Uterus (tissue), 4 donors: Measurements from ENCODE around the gene TCTA. TPM values are rescaled to one million over a fixed set of nuclear protein-coding genes. Genes with fewer than 3 reads are reported as not detected.
A peak's percentile ranks its signal among the peaks of the same experiment; 100 is the strongest.

Experiments used
- DNase-seq, 2 donors: peaks; one replicate each; pipeline ENCODE4 v3.0.0-alpha.2; 2019 to 2020
- H3K27ac ChIP-seq, 2 donors: fragments of 200-600 bp; sonication (generic); 1 replicate in 1 of 2; 2 replicates in 1 of 2; pipeline ENCODE4 v1.5.1; 2016 to 2018
- H3K27me3 ChIP-seq, 2 donors: fragments of 200-600 bp; sonication (generic); one replicate each; pipeline ENCODE4 v1.5.1; 2018 to 2019; ENCODE audit warnings: control low read depth in 1 of 2
- H3K36me3 ChIP-seq, 2 donors: fragments of 200-600 bp; sonication (generic); one replicate each; pipeline ENCODE4 v1.5.1; 2019; ENCODE audit warnings: control low read depth in 1 of 2
- H3K4me1 ChIP-seq, 2 donors: fragments of 200-600 bp; sonication (generic); one replicate each; pipeline ENCODE4 v1.5.1; 2018 to 2019; ENCODE audit warnings: control low read depth in 1 of 2
- H3K4me3 ChIP-seq, 2 donors: fragments of 200-600 bp; sonication (generic); 1 replicate in 1 of 2; 2 replicates in 1 of 2; pipeline ENCODE4 v1.5.1; 2018 to 2019; ENCODE audit warnings: mild to moderate bottlenecking in 1 of 2
- H3K9me3 ChIP-seq, 2 donors: fragments of 200-600 bp; sonication (generic); one replicate each; pipeline ENCODE4 v1.5.1; 2019; ENCODE audit warnings: control low read depth in 1 of 2
- POLR2A ChIP-seq, 2 donors: fragments of 450-650 bp; IDR thresholded peaks; one replicate each; pipeline ENCODE4 v1.6.1; 2016; ENCODE audit warnings: antibody characterized with exemption in 2 of 2, mild to moderate bottlenecking in 1 of 2, moderate library complexity in 1 of 2
- intact Hi-C: fragments of 100-400 bp; cut with DNase I; formaldehyde crosslinking; loops from one replicate; pipeline ENCODE4 v1.15.1; 2023; ENCODE audit warnings: low total_unique reads
- total RNA-seq, 4 donors: library from RNA; depleted of rRNA in 3 of 4; stranded (reverse); fragments of >200 nt in 3 of 4; gene quantifications; one replicate each; pipeline versions ENCODE4 v1.1.0 to v1.2.4, GENCODE V29; 2014 to 2023
- TF ChIP-seq, protein P1 (sequence below), 4 experiments: fragments of 200-600 bp in 2 of 4; fragments of 450-650 bp in 2 of 4; sonication (generic) in 2 of 4; IDR thresholded peaks; one replicate each; pipeline ENCODE4 v1.5.1; 2016 to 2019; ENCODE audit warnings: antibody characterized with exemption in 4 of 4, mild to moderate bottlenecking in 2 of 4, moderate library complexity in 1 of 4
- donor health status: DM: yes; HTN: yes; CAD: no.

The TCTA gene
- total RNA-seq, 4 donors from 2014 or later = 2.1 to 26.0 (median 18.7) TPM

DNA sequence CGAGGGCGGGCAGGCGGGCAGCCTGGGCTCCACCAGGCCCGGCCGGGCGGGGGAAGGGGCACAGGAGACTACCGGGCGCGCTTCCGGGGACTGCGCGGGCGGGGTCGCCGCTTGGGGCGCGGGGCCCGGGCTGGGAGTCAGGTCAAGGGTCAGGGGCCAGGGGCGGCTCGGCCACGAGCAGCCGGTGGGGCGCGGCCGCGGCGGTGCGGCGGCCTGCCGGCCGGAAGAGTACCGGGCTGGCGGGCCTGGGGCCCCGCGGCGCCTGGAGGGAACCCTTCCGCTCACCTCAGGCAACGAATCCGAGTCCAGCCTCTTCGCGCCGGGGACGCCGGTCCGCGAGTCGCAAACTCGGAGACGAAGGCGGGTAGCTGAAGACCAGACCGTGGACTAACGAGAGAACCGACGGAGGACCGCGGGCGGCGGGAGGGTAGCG lies 672 bp upstream of the TCTA start:
- TF ChIP-seq, protein P1, sequence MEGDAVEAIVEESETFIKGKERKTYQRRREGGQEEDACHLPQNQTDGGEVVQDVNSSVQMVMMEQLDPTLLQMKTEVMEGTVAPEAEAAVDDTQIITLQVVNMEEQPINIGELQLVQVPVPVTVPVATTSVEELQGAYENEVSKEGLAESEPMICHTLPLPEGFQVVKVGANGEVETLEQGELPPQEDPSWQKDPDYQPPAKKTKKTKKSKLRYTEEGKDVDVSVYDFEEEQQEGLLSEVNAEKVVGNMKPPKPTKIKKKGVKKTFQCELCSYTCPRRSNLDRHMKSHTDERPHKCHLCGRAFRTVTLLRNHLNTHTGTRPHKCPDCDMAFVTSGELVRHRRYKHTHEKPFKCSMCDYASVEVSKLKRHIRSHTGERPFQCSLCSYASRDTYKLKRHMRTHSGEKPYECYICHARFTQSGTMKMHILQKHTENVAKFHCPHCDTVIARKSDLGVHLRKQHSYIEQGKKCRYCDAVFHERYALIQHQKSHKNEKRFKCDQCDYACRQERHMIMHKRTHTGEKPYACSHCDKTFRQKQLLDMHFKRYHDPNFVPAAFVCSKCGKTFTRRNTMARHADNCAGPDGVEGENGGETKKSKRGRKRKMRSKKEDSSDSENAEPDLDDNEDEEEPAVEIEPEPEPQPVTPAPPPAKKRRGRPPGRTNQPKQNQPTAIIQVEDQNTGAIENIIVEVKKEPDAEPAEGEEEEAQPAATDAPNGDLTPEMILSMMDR (IDR thresholded peaks at IDR 0.05) = peak in 1 of 4 experiments; percentile 24
- no peak for TF ChIP-seq POLR2A (IDR thresholded peaks at IDR 0.05)
- Histone ChIP-seq H3K4me3 (peak overlapping the region; percentile 47 to 87), H3K27me3 (no peaks in the 10 kb centered on the region), H3K36me3 (no peaks in the 10 kb centered on the region), H3K27ac (peak overlapping the region; percentile 97 to 98), H3K4me1 (peaks cover 0 to 13% of the 10 kb centered on the region in 2 donors), H3K9me3 (no peaks in the 10 kb centered on the region)
- intact Hi-C loops = loop anchor here (5.0 kb wide), 1 partner anchor 54 kb away; the partner anchor contains the start of gene GPX1
- DNase-seq = peak; percentile 41 to 53

GRCh38 chr3:49412632-49413337 lies 562 bp downstream of the TCTA start:
- peak overlapping the region; percentile 78 to 90 for H3K27ac ChIP-seq
- TF ChIP-seq, protein P1 (IDR thresholded peaks at IDR 0.05) = no peak
- TF ChIP-seq POLR2A (IDR thresholded peaks at IDR 0.05) = no peak
- peaks cover 0 to 13% of the 10 kb centered on the region in 2 donors for H3K4me1 ChIP-seq
- intact Hi-C loops = loop anchor here (5.0 kb wide), 1 partner anchor 55 kb away; the partner anchor contains the start of gene GPX1
- H3K27me3 ChIP-seq = no peaks in the 10 kb centered on the region
- DNase-seq = no peak
- peak overlapping the region; percentile 57 to 61 for H3K4me3 ChIP-seq
- no peaks in the 10 kb centered on the region for H3K36me3 ChIP-seq
- no peaks in the 10 kb centered on the region for H3K9me3 ChIP-seq

GRCh38 chr3:49413338-49413734 lies 1.1 kb downstream of the TCTA start:
- DNase-seq = no peak
- TF ChIP-seq, protein P1 (IDR thresholded peaks at IDR 0.05) = no peak
- no peak for TF ChIP-seq POLR2A (IDR thresholded peaks at IDR 0.05)
- no peaks in the 10 kb centered on the region for H3K36me3 ChIP-seq
- H3K4me1 ChIP-seq = peaks cover 0 to 13% of the 10 kb centered on the region in 2 donors
- no peaks in the 10 kb centered on the region for H3K9me3 ChIP-seq
- intact Hi-C loops = loop anchor here (5.0 kb wide), 1 partner anchor 56 kb away; the partner anchor contains the start of gene GPX1
- peak overlapping the region in 1 of 2 donors; percentile 61 for H3K4me3 ChIP-seq
- H3K27me3 ChIP-seq = no peaks in the 10 kb centered on the region
- H3K27ac ChIP-seq = peak overlapping the region; percentile 78 to 90

DNA sequence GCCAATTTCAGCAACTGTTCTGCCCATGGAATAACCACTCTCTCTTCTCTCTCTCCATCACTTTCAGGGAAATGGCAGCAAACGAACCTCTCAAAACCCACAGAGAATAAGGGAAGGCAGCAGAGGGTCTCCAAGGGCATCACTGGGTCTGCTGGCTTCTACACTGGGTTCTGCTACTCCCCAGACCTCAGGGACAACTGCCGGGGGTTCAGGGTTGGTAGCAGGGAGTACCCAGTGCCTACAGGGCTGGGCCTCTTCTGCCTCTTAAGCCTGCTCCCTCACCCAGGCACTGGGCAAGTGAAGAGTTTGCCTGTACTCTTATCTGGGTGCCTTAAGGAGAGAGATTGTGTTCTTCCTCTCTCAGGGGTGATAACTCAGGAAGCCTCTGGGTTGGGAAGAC lies 2.5 kb downstream of the TCTA start:
- TF ChIP-seq, protein P1 (IDR thresholded peaks at IDR 0.05) = no peak
- no peak for TF ChIP-seq POLR2A (IDR thresholded peaks at IDR 0.05)
- Histone ChIP-seq H3K4me1 (peaks cover 0 to 13% of the 10 kb centered on the region in 2 donors), H3K27ac (no peak overlapping the region), H3K9me3 (no peaks in the 10 kb centered on the region), H3K36me3 (no peaks in the 10 kb centered on the region), H3K4me3 (no peak overlapping the region), H3K27me3 (no peaks in the 10 kb centered on the region)
- no peak for DNase-seq
- intact Hi-C loops = loop anchor here (5.0 kb wide), 1 partner anchor 57 kb away; the partner anchor contains the start of gene GPX1

DNA sequence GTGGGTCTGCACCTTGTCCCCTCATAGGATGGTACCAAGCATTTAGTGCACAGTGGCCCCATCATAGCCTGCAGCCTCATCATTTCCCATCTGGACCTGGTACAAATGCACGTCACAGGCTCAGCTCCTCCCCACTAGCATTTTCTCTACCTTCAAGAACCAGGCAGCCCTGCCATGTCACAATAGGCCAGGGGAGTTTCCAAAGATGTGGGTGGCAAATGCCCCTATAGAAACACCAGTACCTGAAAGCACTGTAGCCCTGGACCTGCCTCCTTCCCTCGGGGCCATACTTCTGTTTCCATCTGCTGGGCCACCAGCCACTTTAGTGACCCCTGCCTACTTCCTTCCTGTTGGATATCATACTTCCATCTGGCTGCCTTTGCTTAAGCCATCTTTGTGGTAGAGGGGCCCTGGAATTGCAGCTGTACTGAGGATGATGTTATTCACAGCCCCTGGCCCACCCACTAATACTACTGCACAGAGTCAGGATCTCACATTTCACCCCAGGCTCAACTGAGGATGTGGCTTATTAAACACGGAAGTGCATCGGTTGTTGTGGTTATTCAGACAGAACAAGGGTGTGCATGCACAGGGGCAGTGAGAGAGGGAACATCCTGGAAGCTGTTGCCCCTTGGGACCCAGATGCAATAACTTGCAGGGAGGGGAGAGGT lies 3.8 kb downstream of the TCTA start:
- Histone ChIP-seq H3K36me3 (no peaks in the 10 kb centered on the region), H3K27ac (no peak overlapping the region), H3K4me1 (peaks cover 0 to 13% of the 10 kb centered on the region in 2 donors), H3K9me3 (no peaks in the 10 kb centered on the region), H3K4me3 (no peak overlapping the region), H3K27me3 (no peaks in the 10 kb centered on the region)
- intact Hi-C loops = no loop called here
- TF ChIP-seq POLR2A (IDR thresholded peaks at IDR 0.05) = no peak
- TF ChIP-seq, protein P1 (IDR thresholded peaks at IDR 0.05) = no peak
- DNase-seq = no peak
